ENCODE results near the gene KIAA0930.
A peak's percentile ranks its signal among the peaks of the same experiment; 100 is the strongest.

The KIAA0930 gene

GRCh38 chr22:45164270-45165088, 76.2 kb downstream of the KIAA0930 start (continued):
- TF ChIP-seq GLIS2 (tag by site-specific recombination; IDR thresholded peaks at IDR 0.05) (peak; percentile 63; the same call in 1 of the 2 replicates), SP7 (tag by site-specific recombination; IDR thresholded peaks at IDR 0.05) (0 out of 2 replicates have a peak, but pooled peaks have one; percentile 19), SP2 (tag by site-specific recombination; IDR thresholded peaks at IDR 0.05) (peak; percentile 30), KLF1 (tag by site-specific recombination; IDR thresholded peaks at IDR 0.05) (peak; percentile 32; the same call in 1 of the 2 replicates), ZBTB11 (tag by site-specific recombination; conservative IDR thresholded peaks at IDR 0.05; ENCODE audit: low read depth) (peak; percentile 6; the same call in 1 of the 2 replicates), REST (tag by site-specific recombination; IDR thresholded peaks at IDR 0.05) (no peak), ZNF2 (tag by site-specific recombination; IDR thresholded peaks at IDR 0.05) (no peak), ZBTB8A (tag by site-specific recombination; IDR thresholded peaks at IDR 0.05) (peak; percentile 31; the same call in 1 of the 2 replicates), ZBTB20 (tag by site-specific recombination; IDR thresholded peaks at IDR 0.05) (peak; percentile 84)
- TF ChIP-seq, protein P1, sequence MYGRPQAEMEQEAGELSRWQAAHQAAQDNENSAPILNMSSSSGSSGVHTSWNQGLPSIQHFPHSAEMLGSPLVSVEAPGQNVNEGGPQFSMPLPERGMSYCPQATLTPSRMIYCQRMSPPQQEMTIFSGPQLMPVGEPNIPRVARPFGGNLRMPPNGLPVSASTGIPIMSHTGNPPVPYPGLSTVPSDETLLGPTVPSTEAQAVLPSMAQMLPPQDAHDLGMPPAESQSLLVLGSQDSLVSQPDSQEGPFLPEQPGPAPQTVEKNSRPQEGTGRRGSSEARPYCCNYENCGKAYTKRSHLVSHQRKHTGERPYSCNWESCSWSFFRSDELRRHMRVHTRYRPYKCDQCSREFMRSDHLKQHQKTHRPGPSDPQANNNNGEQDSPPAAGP (tag by site-specific recombination; IDR thresholded peaks at IDR 0.05), result 0 out of 2 replicates have a peak, but pooled peaks have one; percentile 34

DNA sequence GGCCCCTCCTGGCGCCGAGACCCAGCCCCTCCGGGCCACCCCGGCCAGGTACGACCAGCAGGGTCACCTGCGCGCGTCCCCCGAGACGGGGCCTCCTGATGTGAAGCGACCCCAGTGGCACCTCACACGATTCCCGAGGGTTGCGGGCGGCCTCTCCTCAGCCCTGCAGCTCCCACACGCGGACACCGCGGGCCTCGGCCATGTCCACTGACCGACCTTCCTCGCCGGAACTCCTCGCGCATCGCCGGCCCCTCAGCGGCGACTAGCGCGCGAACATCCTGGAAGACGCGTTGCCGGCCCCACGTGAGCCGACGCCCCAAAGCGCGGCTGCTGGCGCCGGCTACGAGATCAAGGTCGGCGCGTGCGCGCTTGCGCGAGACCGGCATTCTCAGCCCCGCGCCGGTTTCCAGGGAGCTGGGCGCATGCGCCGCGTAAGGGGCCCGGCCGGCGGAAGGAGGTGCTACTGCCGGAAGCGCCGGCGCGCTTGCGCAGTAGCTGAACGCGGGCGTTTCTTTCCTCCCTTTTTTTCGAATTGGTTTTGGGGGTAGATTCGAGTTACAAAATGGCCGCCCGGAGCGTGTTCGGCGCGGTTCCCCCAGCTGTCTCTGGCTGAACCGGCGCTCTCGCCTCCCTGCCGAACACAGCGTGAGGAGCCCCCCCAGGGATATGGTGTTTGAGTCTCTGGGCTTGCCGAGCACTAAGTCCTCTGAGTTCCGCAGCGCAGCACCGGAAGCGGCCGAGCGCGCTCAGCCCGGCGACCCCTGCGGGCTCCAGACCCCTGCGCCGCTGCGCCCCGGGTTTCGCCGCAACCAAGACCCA, 77.0 kb downstream of the KIAA0930 start, which contains the start of gene NUP50:
Gene NUP50, plus strand, starts transcription at position 475 of the 819 bp plus-strand sequence. CDS start 4,253 bp downstream, outside the sequence.
- Histone ChIP-seq H3K4me3 (ENCODE audit: low read depth, low read length) (peak within 1 kb of the TSS; percentile 93), H3K4me1 (ENCODE audit: control insufficient read depth, insufficient read depth, low read length) (peaks cover 32% of the 10 kb centered on the region), H3K27ac (ENCODE audit: extremely low read depth, low read depth, low read length) (peak within 1 kb of the TSS; percentile 86), H3K36me3 (ENCODE audit: control insufficient read depth in 2 of 2, insufficient read depth in 1 of 2, low read length in 2 of 2) (peaks cover 27% of the 10 kb centered on the region in 2 experiments), H3K9me3 (ENCODE audit: control insufficient read depth, insufficient read depth, low read depth, low read length) (no peaks in the 10 kb centered on the region)
- CTCF ChIA-PET, result interaction anchor here (0.7 to 1.3 kb wide), 6 partner anchors 44 to 669 kb away, joined by 3 to 6 read pairs (median 4); no protein-coding TSS in a partner anchor
- POLR2A ChIA-PET, result interaction anchor here (0.6 to 2.1 kb wide), 20 partner anchors 9 to 348 kb away, joined by 3 to 9 read pairs (median 4); partner anchors contain the start of gene PHF21B
- TF ChIP-seq ZNF112 (tag by site-specific recombination; IDR thresholded peaks at IDR 0.05) (no peak), ZNF621 (tag by site-specific recombination; IDR thresholded peaks at IDR 0.05) (no peak), YY2 (tag by site-specific recombination; IDR thresholded peaks at IDR 0.05) (no peak), ZNF560 (tag by site-specific recombination; IDR thresholded peaks at IDR 0.05; ENCODE audit: borderline replicate concordance) (no peak), ZNF501 (tag by site-specific recombination; IDR thresholded peaks at IDR 0.05) (peak; percentile 71), ZNF391 (tag by site-specific recombination; IDR thresholded peaks at IDR 0.05; ENCODE audit: borderline replicate concordance, low read depth) (peak; percentile 53; the same call in 1 of the 2 replicates), ZSCAN23 (tag by site-specific recombination; IDR thresholded peaks at IDR 0.05) (no peak), ZNF394 (tag by site-specific recombination; IDR thresholded peaks at IDR 0.05; ENCODE audit: borderline replicate concordance) (0 out of 2 replicates have a peak, but pooled peaks have one; percentile 15), ZNF670 (tag by site-specific recombination; IDR thresholded peaks at IDR 0.05; ENCODE audit: low read depth) (no peak), ZNF76 (tag by site-specific recombination; IDR thresholded peaks at IDR 0.05; ENCODE audit: borderline replicate concordance, low read depth) (peak; percentile 57; the same call in 1 of the 2 replicates)
- TF ChIP-seq, protein P2, sequence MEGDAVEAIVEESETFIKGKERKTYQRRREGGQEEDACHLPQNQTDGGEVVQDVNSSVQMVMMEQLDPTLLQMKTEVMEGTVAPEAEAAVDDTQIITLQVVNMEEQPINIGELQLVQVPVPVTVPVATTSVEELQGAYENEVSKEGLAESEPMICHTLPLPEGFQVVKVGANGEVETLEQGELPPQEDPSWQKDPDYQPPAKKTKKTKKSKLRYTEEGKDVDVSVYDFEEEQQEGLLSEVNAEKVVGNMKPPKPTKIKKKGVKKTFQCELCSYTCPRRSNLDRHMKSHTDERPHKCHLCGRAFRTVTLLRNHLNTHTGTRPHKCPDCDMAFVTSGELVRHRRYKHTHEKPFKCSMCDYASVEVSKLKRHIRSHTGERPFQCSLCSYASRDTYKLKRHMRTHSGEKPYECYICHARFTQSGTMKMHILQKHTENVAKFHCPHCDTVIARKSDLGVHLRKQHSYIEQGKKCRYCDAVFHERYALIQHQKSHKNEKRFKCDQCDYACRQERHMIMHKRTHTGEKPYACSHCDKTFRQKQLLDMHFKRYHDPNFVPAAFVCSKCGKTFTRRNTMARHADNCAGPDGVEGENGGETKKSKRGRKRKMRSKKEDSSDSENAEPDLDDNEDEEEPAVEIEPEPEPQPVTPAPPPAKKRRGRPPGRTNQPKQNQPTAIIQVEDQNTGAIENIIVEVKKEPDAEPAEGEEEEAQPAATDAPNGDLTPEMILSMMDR (tag by site-specific recombination; IDR thresholded peaks at IDR 0.05), result peak; percentile 94
- TF ChIP-seq, protein P3, sequence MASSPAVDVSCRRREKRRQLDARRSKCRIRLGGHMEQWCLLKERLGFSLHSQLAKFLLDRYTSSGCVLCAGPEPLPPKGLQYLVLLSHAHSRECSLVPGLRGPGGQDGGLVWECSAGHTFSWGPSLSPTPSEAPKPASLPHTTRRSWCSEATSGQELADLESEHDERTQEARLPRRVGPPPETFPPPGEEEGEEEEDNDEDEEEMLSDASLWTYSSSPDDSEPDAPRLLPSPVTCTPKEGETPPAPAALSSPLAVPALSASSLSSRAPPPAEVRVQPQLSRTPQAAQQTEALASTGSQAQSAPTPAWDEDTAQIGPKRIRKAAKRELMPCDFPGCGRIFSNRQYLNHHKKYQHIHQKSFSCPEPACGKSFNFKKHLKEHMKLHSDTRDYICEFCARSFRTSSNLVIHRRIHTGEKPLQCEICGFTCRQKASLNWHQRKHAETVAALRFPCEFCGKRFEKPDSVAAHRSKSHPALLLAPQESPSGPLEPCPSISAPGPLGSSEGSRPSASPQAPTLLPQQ (tag by site-specific recombination; IDR thresholded peaks at IDR 0.05), result peak; percentile 56
